Body of pancreas (tissue), 4 donors: ENCODE results near the gene LAP3. TPM values are rescaled to one million over a fixed set of nuclear protein-coding genes. Genes with fewer than 3 reads are reported as not detected.

Source experiments
- ATAC-seq: fragments of 150-250 bp; one replicate; pipeline ENCODE4 v1.9.1; 2016
- DNase-seq, 4 donors: peaks; one replicate each; pipeline ENCODE4 v3.0.0-alpha.2; 2019
- H3K27ac ChIP-seq, 4 donors: fragments of 200-600 bp; sonication (generic); 1 replicate in 3 of 4; 2 replicates in 1 of 4; pipeline versions ENCODE4 v1.5.1 to v1.6.1; 2016 to 2019; ENCODE audit warnings: mild to moderate bottlenecking in 1 of 4, mixed read lengths in 1 of 4, moderate library complexity in 1 of 4
- H3K27me3 ChIP-seq, 2 donors: fragments of 200-600 bp; sonication (generic); one replicate each; pipeline ENCODE4 v1.6.0; 2016; ENCODE audit warnings: mild to moderate bottlenecking in 1 of 2
- H3K36me3 ChIP-seq, 2 donors: fragments of 200-600 bp; sonication (generic); replicated peaks in 1 of 2; 2 replicates each; pipeline ENCODE4 v1.5.1; 2016; ENCODE audit warnings: low read depth in 2 of 2; ENCODE audit not compliant: insufficient read depth in 1 of 2
- H3K4me1 ChIP-seq: fragments of 200-600 bp; sonication (generic); one replicate; pipeline ENCODE4 v1.6.0; 2016
- H3K4me3 ChIP-seq, 2 donors: fragments of 200-600 bp; sonication (generic); 1 replicate in 1 of 2; 2 replicates in 1 of 2; pipeline ENCODE4 v1.5.1; 2016 to 2019
- H3K9me3 ChIP-seq, 3 donors: fragments of 200-600 bp; sonication (generic); 1 replicate in 2 of 3; 2 replicates in 1 of 3; pipeline ENCODE4 v1.5.1; 2016
- CTCF ChIP-seq, 7 experiments: fragments of 450-650 bp in 4 of 7; fragments of 200-600 bp in 3 of 7; sonication (generic) in 3 of 7; IDR thresholded peaks; one replicate each; pipeline ENCODE4 v1.5.1; 2016 to 2019; ENCODE audit warnings: antibody characterized with exemption in 7 of 7
- POLR2A ChIP-seq, 3 donors: fragments of 450-650 bp; IDR thresholded peaks; one replicate each; pipeline ENCODE4 v1.6.1; 2016; ENCODE audit warnings: antibody characterized with exemption in 3 of 3, mild to moderate bottlenecking in 2 of 3
- WGBS, 2 donors: methylation state at CpG; one replicate each; pipeline ENCODE4 v1.1.5; 2017; 5-methylcytosine and 5-hydroxymethylcytosine counted together
- intact Hi-C: fragments of 100-400 bp; cut with DNase I; formaldehyde crosslinking; loops from one replicate; pipeline ENCODE4 v1.15.1; 2023
- total RNA-seq, 2 donors: library from RNA; depleted of rRNA; stranded (reverse); fragments of >200 nt; gene quantifications; one replicate each; pipeline ENCODE4 v1.1.0, GENCODE V29; 2016

Gene LAP3
- total RNA-seq, 2 donors from 2014 or later, result 28.0 to 28.8 TPM

- no peak for ATAC-seq
- Histone ChIP-seq H3K4me1 (no peaks in the 10 kb centered on the region), H3K36me3 (no peaks in the 10 kb centered on the region), H3K9me3 (no peaks in the 10 kb centered on the region), H3K4me3 (no peak overlapping the region), H3K27me3 (no peaks in the 10 kb centered on the region), H3K27ac (no peak overlapping the region)
- WGBS, 2 donors, result 49 to 51% methylated on average over 4 of the region's 4 CpGs
- DNase-seq, result no peak
- intact Hi-C loops, result loop anchor here (10.0 kb wide), 1 partner anchor 1040 kb away; no protein-coding TSS in a partner anchor
- no peak for TF ChIP-seq CTCF (IDR thresholded peaks at IDR 0.05)
- no peak for TF ChIP-seq POLR2A (IDR thresholded peaks at IDR 0.05)
These were observed 22.4 kb upstream of the LAP3 start for GRCh38 chr4:17554568-17554967.

- no peak overlapping the region for H3K4me3 ChIP-seq
- H3K9me3 ChIP-seq, result no peaks in the 10 kb centered on the region
- TF ChIP-seq POLR2A (IDR thresholded peaks at IDR 0.05), result no peak
- no peak for TF ChIP-seq CTCF (IDR thresholded peaks at IDR 0.05)
- H3K36me3 ChIP-seq, result no peaks in the 10 kb centered on the region
- ATAC-seq (no peak), DNase-seq (no peak)
- no peaks in the 10 kb centered on the region for H3K4me1 ChIP-seq
- H3K27ac ChIP-seq, result no peak overlapping the region
- intact Hi-C loops, result loop anchor here (10.0 kb wide), 1 partner anchor 1038 kb away; no protein-coding TSS in a partner anchor
- no peaks in the 10 kb centered on the region for H3K27me3 ChIP-seq
These were observed 20.5 kb upstream of the LAP3 start for GRCh38 chr4:17556498-17556897.

- no peaks in the 10 kb centered on the region for H3K27me3 ChIP-seq
- no peaks in the 10 kb centered on the region for H3K9me3 ChIP-seq
- DNase-seq, result no peak
- H3K27ac ChIP-seq, result no peak overlapping the region
- no peak overlapping the region for H3K4me3 ChIP-seq
- H3K36me3 ChIP-seq, result no peaks in the 10 kb centered on the region
- intact Hi-C loops, result loop anchor here (10.0 kb wide), 1 partner anchor 1037 kb away; no protein-coding TSS in a partner anchor
- TF ChIP-seq CTCF (IDR thresholded peaks at IDR 0.05) (no peak), POLR2A (IDR thresholded peaks at IDR 0.05) (no peak)
- no peak for ATAC-seq
- H3K4me1 ChIP-seq, result no peaks in the 10 kb centered on the region
- 52% methylated on average over 5 of the region's 5 CpGs for WGBS, 2 donors
These were observed 19.1 kb upstream of the LAP3 start for GRCh38 chr4:17557880-17558279.

- intact Hi-C loops, result loop anchor here (10.0 kb wide), 1 partner anchor 1036 kb away; no protein-coding TSS in a partner anchor
- WGBS, 2 donors, result 77 to 83% methylated on average over 4 of the region's 4 CpGs
- no peaks in the 10 kb centered on the region for H3K36me3 ChIP-seq
- no peak for TF ChIP-seq CTCF (IDR thresholded peaks at IDR 0.05)
- no peak for TF ChIP-seq POLR2A (IDR thresholded peaks at IDR 0.05)
- no peak overlapping the region for H3K4me3 ChIP-seq
- H3K4me1 ChIP-seq, result no peaks in the 10 kb centered on the region
- no peak for DNase-seq
- H3K27me3 ChIP-seq, result no peaks in the 10 kb centered on the region
- H3K9me3 ChIP-seq, result no peaks in the 10 kb centered on the region
- ATAC-seq, result no peak
- no peak overlapping the region for H3K27ac ChIP-seq
These were observed 17.9 kb upstream of the LAP3 start for GRCh38 chr4:17558941-17559708.

- Histone ChIP-seq H3K4me3 (no peak overlapping the region), H3K27ac (no peak overlapping the region), H3K36me3 (no peaks in the 10 kb centered on the region), H3K9me3 (no peaks in the 10 kb centered on the region), H3K4me1 (no peaks in the 10 kb centered on the region), H3K27me3 (no peaks in the 10 kb centered on the region)
- DNase-seq (no peak), ATAC-seq (no peak)
- intact Hi-C loops, result loop anchor here (10.0 kb wide), 1 partner anchor 1035 kb away; no protein-coding TSS in a partner anchor
- no peak for TF ChIP-seq CTCF (IDR thresholded peaks at IDR 0.05)
- no peak for TF ChIP-seq POLR2A (IDR thresholded peaks at IDR 0.05)
- WGBS, 2 donors, result 89 to 91% methylated on average over 3 of the region's 3 CpGs
These were observed 17.3 kb upstream of the LAP3 start for GRCh38 chr4:17559709-17560048.
